GM18861 (cell line): ENCODE results near the gene DOCK4.

Source experiments
- ATAC-seq: cut with Tn5 transposase; IDR thresholded peaks from one replicate; pipeline ENCODE4 v1.9.1; 2021; ENCODE audit not compliant: unreplicated experiment

Gene DOCK4

GRCh38 chr7:111787099-111787498 is 419.1 kb downstream of the DOCK4 start:
- ATAC-seq = no peak

GRCh38 chr7:111785076-111785475 is 421.1 kb downstream of the DOCK4 start:
- ATAC-seq = no peak

- ATAC-seq = no peak
Measured at GRCh38 chr7:111784296-111784695, 421.9 kb downstream of the DOCK4 start.

GRCh38 chr7:111783854-111784253 is 422.3 kb downstream of the DOCK4 start:
- no peak for ATAC-seq

- no peak for ATAC-seq
Measured at GRCh38 chr7:111780527-111780926, 425.7 kb downstream of the DOCK4 start.

GRCh38 chr7:111775206-111775605 is 431.0 kb downstream of the DOCK4 start:
- no peak for ATAC-seq

GRCh38 chr7:111772716-111773115 is 433.5 kb downstream of the DOCK4 start:
- no peak for ATAC-seq

- ATAC-seq = no peak
Measured at GRCh38 chr7:111771638-111772037, 434.6 kb downstream of the DOCK4 start.

- ATAC-seq = no peak
Measured at GRCh38 chr7:111770116-111770515, 436.1 kb downstream of the DOCK4 start.

- no peak for ATAC-seq
Measured at GRCh38 chr7:111765751-111766643, 440.2 kb downstream of the DOCK4 start.

- no peak for ATAC-seq
Measured at GRCh38 chr7:111763221-111763801, 442.9 kb downstream of the DOCK4 start.

GRCh38 chr7:111762799-111763198 is 443.4 kb downstream of the DOCK4 start:
- no peak for ATAC-seq

GRCh38 chr7:111762211-111762610 is 444.0 kb downstream of the DOCK4 start:
- no peak for ATAC-seq

GRCh38 chr7:111760043-111760442 is 446.2 kb downstream of the DOCK4 start:
- ATAC-seq = no peak

- ATAC-seq = no peak
Measured at GRCh38 chr7:111758332-111758731, 447.9 kb downstream of the DOCK4 start.

GRCh38 chr7:111756687-111757178 is 449.5 kb downstream of the DOCK4 start:
- no peak for ATAC-seq

- ATAC-seq = no peak
Measured at GRCh38 chr7:111755383-111755782, 450.8 kb downstream of the DOCK4 start.

- ATAC-seq = no peak
Measured at GRCh38 chr7:111753968-111754367, 452.2 kb downstream of the DOCK4 start.

GRCh38 chr7:111752022-111752582 is 454.1 kb downstream of the DOCK4 start:
- ATAC-seq = peak; percentile 93

GRCh38 chr7:111750878-111751277 is 455.3 kb downstream of the DOCK4 start:
- no peak for ATAC-seq

- ATAC-seq = no peak
Measured at GRCh38 chr7:111750228-111750627, 456.0 kb downstream of the DOCK4 start.

- ATAC-seq = no peak
Measured at GRCh38 chr7:111749625-111750024, 456.6 kb downstream of the DOCK4 start.
